ENCODE data around the gene NDUFA3.

DNA sequence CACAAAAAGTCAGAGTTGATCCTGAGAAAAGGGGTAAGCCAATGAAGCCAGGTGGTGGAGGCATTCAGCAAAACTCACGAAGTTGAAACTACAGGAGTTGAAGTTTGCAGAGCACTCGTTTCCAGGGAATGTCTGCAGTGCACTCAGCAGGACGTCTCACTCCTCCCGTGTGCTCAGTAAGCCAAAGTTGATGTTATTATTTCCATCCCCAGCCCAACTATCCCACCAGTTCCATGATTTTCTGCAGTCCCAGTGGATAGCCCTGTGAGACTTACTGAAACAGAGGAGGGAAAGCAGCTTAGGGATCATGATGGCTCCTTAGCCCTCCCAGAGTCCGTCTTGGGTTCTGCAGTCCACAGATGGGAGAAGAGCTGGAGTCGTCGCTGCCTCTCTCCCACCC is 21.6 kb upstream of the NDUFA3 start, which contains the start of gene TARM1:
- TF ChIP-seq, protein P1, sequence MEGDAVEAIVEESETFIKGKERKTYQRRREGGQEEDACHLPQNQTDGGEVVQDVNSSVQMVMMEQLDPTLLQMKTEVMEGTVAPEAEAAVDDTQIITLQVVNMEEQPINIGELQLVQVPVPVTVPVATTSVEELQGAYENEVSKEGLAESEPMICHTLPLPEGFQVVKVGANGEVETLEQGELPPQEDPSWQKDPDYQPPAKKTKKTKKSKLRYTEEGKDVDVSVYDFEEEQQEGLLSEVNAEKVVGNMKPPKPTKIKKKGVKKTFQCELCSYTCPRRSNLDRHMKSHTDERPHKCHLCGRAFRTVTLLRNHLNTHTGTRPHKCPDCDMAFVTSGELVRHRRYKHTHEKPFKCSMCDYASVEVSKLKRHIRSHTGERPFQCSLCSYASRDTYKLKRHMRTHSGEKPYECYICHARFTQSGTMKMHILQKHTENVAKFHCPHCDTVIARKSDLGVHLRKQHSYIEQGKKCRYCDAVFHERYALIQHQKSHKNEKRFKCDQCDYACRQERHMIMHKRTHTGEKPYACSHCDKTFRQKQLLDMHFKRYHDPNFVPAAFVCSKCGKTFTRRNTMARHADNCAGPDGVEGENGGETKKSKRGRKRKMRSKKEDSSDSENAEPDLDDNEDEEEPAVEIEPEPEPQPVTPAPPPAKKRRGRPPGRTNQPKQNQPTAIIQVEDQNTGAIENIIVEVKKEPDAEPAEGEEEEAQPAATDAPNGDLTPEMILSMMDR (IDR thresholded peaks at IDR 0.05) = no peak
- TF ChIP-seq POLR2A (IDR thresholded peaks at IDR 0.05) = no peak

All from heart left ventricle (tissue), 13 donors.